Activated naive CD4-positive, alpha-beta T cell treated with anti-CD3 and anti-CD28 coated beads, Interleukin-2, amount 50 U/mL, for 16 hours (primary cell): ENCODE results near the gene TRAPPC4.
A peak's percentile ranks its signal among the peaks of the same experiment; 100 is the strongest.
"Not testable (repeated sequence)": the region's sequence is repeated elsewhere in the genome, so short reads cannot be mapped to it uniquely, and the experiment has no call there.

ENCODE experiments used
- DNase-seq: peaks from one replicate; pipeline ENCODE4 v3.0.0-alpha.2; 2020

TRAPPC4 gene

GRCh38 chr11:119018074-119018938, at the start of gene TRAPPC4, which contains the start of gene RPS25:
TSS of gene TRAPPC4 (plus strand) at chr11:119018766. CDS start at chr11:119018796, 30 bp downstream.
TSS of gene RPS25 (minus strand) at chr11:119018343. CDS start at chr11:119018284, 59 bp downstream.
- DNase-seq, result peak; percentile 96

- not testable (repeated sequence) for DNase-seq
Measured at GRCh38 chr11:118969508-118969907, 49.1 kb upstream of the TRAPPC4 start.

- no peak for DNase-seq
Measured at GRCh38 chr11:118971646-118972045, 46.9 kb upstream of the TRAPPC4 start, which contains the start of gene FOXR1. TSS of gene FOXR1 (plus strand) at chr11:118971761. CDS start at chr11:118971932, 171 bp downstream.

- no peak for DNase-seq
Measured at GRCh38 chr11:118973985-118974384, 44.6 kb upstream of the TRAPPC4 start.

- DNase-seq, result no peak
Measured at GRCh38 chr11:118975771-118976709, 42.5 kb upstream of the TRAPPC4 start.

- no peak for DNase-seq
Measured at GRCh38 chr11:118979434-118979833, 39.1 kb upstream of the TRAPPC4 start.

GRCh38 chr11:118980191-118980881, 38.2 kb upstream of the TRAPPC4 start:
- no peak for DNase-seq

- DNase-seq, result not testable (repeated sequence)
Measured at GRCh38 chr11:118984337-118984736, 34.2 kb upstream of the TRAPPC4 start.

GRCh38 chr11:118984825-118985224, 33.7 kb upstream of the TRAPPC4 start:
- no peak for DNase-seq

GRCh38 chr11:118988280-118988679, 30.3 kb upstream of the TRAPPC4 start:
- DNase-seq, result no peak

- not testable (repeated sequence) for DNase-seq
Measured at GRCh38 chr11:118991486-118992038, 27.0 kb upstream of the TRAPPC4 start.

- DNase-seq, result peak; percentile 45
Measured at GRCh38 chr11:118996926-118997626, 21.5 kb upstream of the TRAPPC4 start.

GRCh38 chr11:118997627-118998387, 20.8 kb upstream of the TRAPPC4 start, which contains the start of gene CENATAC:
TSS of gene CENATAC (plus strand) at chr11:118998138. CDS start at chr11:118998198, 60 bp downstream.
- DNase-seq, result peak; percentile 95

GRCh38 chr11:118998388-118998717, 20.2 kb upstream of the TRAPPC4 start:
- no peak for DNase-seq

GRCh38 chr11:118998822-118999221, 19.7 kb upstream of the TRAPPC4 start:
- no peak for DNase-seq

- DNase-seq, result no peak
Measured at GRCh38 chr11:119000906-119001305, 17.7 kb upstream of the TRAPPC4 start.

GRCh38 chr11:119006656-119007055, 11.9 kb upstream of the TRAPPC4 start:
- no peak for DNase-seq

- DNase-seq, result no peak
Measured at GRCh38 chr11:119011476-119012053, 7.0 kb upstream of the TRAPPC4 start.

GRCh38 chr11:119012629-119013170, 5.9 kb upstream of the TRAPPC4 start:
- no peak for DNase-seq
